GM12878 (cell line): ENCODE results near the gene PSAP. TPM values are rescaled to one million over a fixed set of nuclear protein-coding genes. Genes with fewer than 3 reads are reported as not detected.

Source experiments
- ATAC-seq: fragments of 200-7000 bp; cut with Tn5 transposase; 3 replicates; pipeline ENCODE4 v1.9.1; 2020; ENCODE audit warnings: mild to moderate bottlenecking, moderate library complexity
- BruUV-seq: library from RNA; stranded (reverse); fragments of 400-500 nt; replicated peaks from 2 replicates; lab custom pipeline; 2021; lab: Mats Ljungman, UMichigan
- CTCF ChIA-PET: fragments of 300-600 bp; sonication (Branson Sonifier 250); formaldehyde crosslinking; extraction: SDS; loops from one replicate; lab custom pipeline; 2021; ENCODE audit warnings: inconsistent platforms; lab: Yijun Ruan, JAX
- POLR2A ChIA-PET: fragments of 350-600 bp; formaldehyde crosslinking; extraction: SDS; loops from one replicate; lab custom pipeline; 2021; ENCODE audit warnings: inconsistent platforms; lab: Charles Lee
- RAD21 ChIA-PET: fragments of 300-600 bp; sonication (Branson Sonifier 250); formaldehyde crosslinking; loops from one replicate; lab custom pipeline; 2023; ENCODE audit warnings: antibody characterized with exemption; ENCODE audit not compliant: unreplicated experiment; lab: Charles Lee
- SMC1A ChIA-PET: fragments of 300-600 bp; sonication (Branson Sonifier 250); formaldehyde crosslinking; loops from one replicate; lab custom pipeline; 2023; ENCODE audit not compliant: unreplicated experiment, uncharacterized antibody; lab: Charles Lee
- DNase-seq: peaks from one replicate; pipeline ENCODE4 v3.0.0-alpha.2; 2011; ENCODE audit warnings: low read depth, low spot score
- FAIRE-seq: peaks from 3 replicates; lab custom pipeline; 2011; peaks lifted over from hg19 to GRCh38; lab: Jason Lieb, UNC
- H2AFZ ChIP-seq: 2 replicates; pipeline ENCODE4 v1.6.0; 2011; ENCODE audit warnings: low read depth, low read length, control low read depth; ENCODE audit not compliant: control insufficient read depth
- H3K27ac ChIP-seq: 2 replicates; pipeline ENCODE4 v1.5.1; 2011; ENCODE audit warnings: control low read depth; ENCODE audit not compliant: control insufficient read depth, insufficient read depth
- H3K27me3 ChIP-seq, 2 experiments: replicated peaks in 1 of 2; 2 replicates each; pipeline versions ENCODE4 v1.6.0 to v1.6.1; 2011; ENCODE audit warnings: low read length in 1 of 2; ENCODE audit not compliant: control insufficient read depth in 2 of 2, insufficient read depth in 2 of 2
- H3K36me3 ChIP-seq, 2 experiments: 2 replicates each; pipeline ENCODE4 v1.5.1; 2011; ENCODE audit warnings: low read length in 1 of 2; ENCODE audit not compliant: control insufficient read depth in 2 of 2, insufficient read depth in 2 of 2
- H3K4me1 ChIP-seq: 2 replicates; pipeline ENCODE4 v1.6.1; 2011; ENCODE audit warnings: mild to moderate bottlenecking, low read length, moderate library complexity, mixed read lengths; ENCODE audit not compliant: control insufficient read depth, insufficient read depth
- H3K4me2 ChIP-seq: 2 replicates; pipeline ENCODE4 v1.6.0; 2011; ENCODE audit warnings: control low read depth; ENCODE audit not compliant: control insufficient read depth, insufficient read depth
- H3K4me3 ChIP-seq: fragments of 200-600 bp; sonication (generic); 2 replicates; pipeline ENCODE4 v1.5.1; 2016
- H3K79me2 ChIP-seq: 2 replicates; pipeline ENCODE4 v1.6.0; 2011; ENCODE audit warnings: low read length; ENCODE audit not compliant: control insufficient read depth, insufficient read depth
- H3K9ac ChIP-seq: 2 replicates; pipeline ENCODE4 v1.8.0; 2011; ENCODE audit warnings: low read length, control low read depth, mixed read lengths; ENCODE audit not compliant: control insufficient read depth, insufficient read depth
- H3K9me3 ChIP-seq: replicated peaks from 3 replicates; pipeline ENCODE4 v1.5.1; 2011; ENCODE audit warnings: mild to moderate bottlenecking, low read length; ENCODE audit not compliant: control insufficient read depth, insufficient read depth
- H4K20me1 ChIP-seq: 2 replicates; pipeline ENCODE4 v1.6.0; 2011; ENCODE audit not compliant: control insufficient read depth, insufficient read depth
- CBX3 ChIP-seq: fragments of 200-600 bp; sonication (generic); IDR thresholded peaks from 2 replicates; pipeline ENCODE4 v1.6.1; 2016; ENCODE audit warnings: low read depth, borderline replicate concordance
- CTCF ChIP-seq, 3 experiments: IDR thresholded peaks in 2 of 3; conservative IDR thresholded peaks in 1 of 3; 2 replicates each; pipeline ENCODE4 v1.5.1; 2011; ENCODE audit warnings: low read depth in 3 of 3, low read length in 3 of 3, mild to moderate bottlenecking in 3 of 3, control low read depth in 2 of 3, moderate library complexity in 2 of 3, inconsistent platforms in 1 of 3, mixed read lengths in 1 of 3; ENCODE audit not compliant: control insufficient read depth in 2 of 3, insufficient read depth in 1 of 3; ENCODE audit errors: extremely low read depth in 1 of 3
- EED ChIP-seq: sonication (generic); IDR thresholded peaks from 2 replicates; pipeline ENCODE4 v1.6.1; 2016; ENCODE audit warnings: antibody characterized with exemption, low read depth
- FOS ChIP-seq: IDR thresholded peaks from 3 replicates; pipeline ENCODE4 v1.6.1; 2011; ENCODE audit warnings: borderline replicate concordance; ENCODE audit not compliant: insufficient read length; ENCODE audit errors: extremely low read depth
- RAD21 ChIP-seq: IDR thresholded peaks from 2 replicates; pipeline ENCODE4 v1.6.1; 2011; ENCODE audit warnings: mild to moderate bottlenecking, low read depth, low read length, moderate library complexity; ENCODE audit not compliant: insufficient read depth
- ZZZ3 ChIP-seq: IDR thresholded peaks from 2 replicates; pipeline ENCODE4 v1.6.1; 2011; ENCODE audit warnings: low read depth; ENCODE audit not compliant: control insufficient read depth, insufficient read length
- WGBS: methylation state at CpG from one replicate; pipeline ENCODE4 v1.1.6; 2016; ENCODE audit warnings: low lambda C conversion rate; ENCODE audit not compliant: insufficient replicate concordance, insufficient coverage; ENCODE audit errors: missing lambda C conversion rate; 5-methylcytosine and 5-hydroxymethylcytosine counted together
- in situ Hi-C: fragments of 300-500 bp; cut with MboI; formaldehyde crosslinking; loops from 9 replicates; pipeline ENCODE4 v1.14.3; 2018; ENCODE audit warnings: mixed read lengths
- intact Hi-C: fragments of 100-400 bp; cut with micrococcal nuclease; formaldehyde crosslinking; loops from one replicate; pipeline ENCODE4 v1.14.2; 2022; ENCODE audit not compliant: unreplicated experiment
- polyA plus RNA-seq, 11 experiments: library from polyadenylated mRNA; depleted of rRNA in 4 of 11; unstranded in 6 of 11; stranded (reverse) in 5 of 11; fragments of >200 nt; fragmentation: Nextera tagmentation in 4 of 11; fragmentation: Illumina TruSeq in 1 of 11; extraction: Ambion mirVana in 4 of 11; extraction: Trizol in 1 of 11; gene quantifications; 1 replicate in 1 of 11; 2 replicates in 10 of 11; pipeline versions ENCODE4 v1.2.1 to v1.2.3, GENCODE V29; 2011 to 2016; ENCODE audit warnings: inconsistent platforms in 2 of 11, missing spikeins in 2 of 11, low read depth in 1 of 11
- total RNA-seq, 4 experiments: library from RNA; depleted of rRNA in 3 of 4; stranded (reverse); fragments of >200 nt in 3 of 4; fragmentation: Illumina TruSeq in 1 of 4; extraction: Trizol in 1 of 4; gene quantifications; 2 replicates each; pipeline versions ENCODE4 v1.2.1 to v1.2.3, GENCODE V29; 2013 to 2021

The PSAP gene
- total and polyA plus RNA-seq, 10 of the 15 experiments (the other 5 are each of a cell fraction or from before 2014, with no cell fraction given), result 178 to 336 (median 286) TPM

GRCh38 chr10:71827852-71828251 is 23.2 kb downstream of the PSAP start:
- TF ChIP-seq EED (no peak), CBX3 (no peak), ZZZ3 (no peak)
- ChIA-PET RAD21 (no interaction called here), POLR2A (no interaction called here), CTCF (interaction anchor here (1.7 kb wide), 1 partner anchor 69 kb away, joined by 4 read pairs; no protein-coding TSS in a partner anchor), SMC1A (interaction anchor here (0.7 kb wide), 1 partner anchor 161 kb away, joined by 5 read pairs; no protein-coding TSS in a partner anchor)
- H3K27ac ChIP-seq, result no peak overlapping the region
- no peaks in the 10 kb centered on the region; the same call in 2 of the 3 replicates for H3K9me3 ChIP-seq
- intact Hi-C loops, result no loop called here
- no peak for ATAC-seq
- no peak for DNase-seq
- H3K79me2 ChIP-seq, result peaks cover 5% of the 10 kb centered on the region
- H3K9ac ChIP-seq, result no peak overlapping the region
- no peak overlapping the region for H3K4me2 ChIP-seq
- WGBS, result 72% methylated on average over 6 of the region's 6 CpGs
- no peak overlapping the region for H2AFZ ChIP-seq
- in situ Hi-C loops, result no loop called here
- BruUV-seq, result no TSS peak
- H3K4me3 ChIP-seq, result no peak overlapping the region
- no peaks in the 10 kb centered on the region for H4K20me1 ChIP-seq
- no peaks in the 10 kb centered on the region; the same call in 1 of the 2 replicates for H3K4me1 ChIP-seq
- no peak for FAIRE-seq
- no peaks in the 10 kb centered on the region for H3K27me3 ChIP-seq
- peaks cover 38 to 73% of the 10 kb centered on the region in 2 experiments for H3K36me3 ChIP-seq

GRCh38 chr10:71825217-71825616 is 25.8 kb downstream of the PSAP start:
- no peak overlapping the region for H3K4me3 ChIP-seq
- ChIA-PET CTCF (interaction anchor here (0.5 to 1.2 kb wide), 3 partner anchors 71 to 217 kb away, joined by 3 to 8 read pairs (median 3); no protein-coding TSS in a partner anchor), POLR2A (no interaction called here), SMC1A (interaction anchor here (1.1 to 3.1 kb wide), 2 partner anchors 19 to 71 kb away, joined by 3 to 17 read pairs; no protein-coding TSS in a partner anchor), RAD21 (interaction anchor here (2.1 kb wide), 1 partner anchor 71 kb away, joined by 7 read pairs; no protein-coding TSS in a partner anchor)
- no peak overlapping the region for H2AFZ ChIP-seq
- no peak overlapping the region for H3K4me2 ChIP-seq
- H3K36me3 ChIP-seq, result peaks cover 38 to 68% of the 10 kb centered on the region in 2 experiments
- H3K27me3 ChIP-seq, result no peaks in the 10 kb centered on the region
- H3K27ac ChIP-seq, result no peak overlapping the region
- intact Hi-C loops (no loop called here), in situ Hi-C loops (no loop called here)
- H3K79me2 ChIP-seq, result no peaks in the 10 kb centered on the region
- BruUV-seq, result no TSS peak
- no peaks in the 10 kb centered on the region; the same call in 2 of the 3 replicates for H3K9me3 ChIP-seq
- no peaks in the 10 kb centered on the region for H3K4me1 ChIP-seq
- WGBS, result 87% methylated on average over 11 of the region's 11 CpGs
- H3K9ac ChIP-seq, result no peak overlapping the region
- no peaks in the 10 kb centered on the region for H4K20me1 ChIP-seq
- FAIRE-seq (no peak), ATAC-seq (no peak), DNase-seq (no peak)
- 0 out of 2 replicates have a peak, but pooled peaks have one; percentile 6 for TF ChIP-seq RAD21
- TF ChIP-seq FOS, result no peak
- TF ChIP-seq CTCF (IDR thresholded peaks at IDR 0.05 in 2 of 3, conservative IDR thresholded peaks at IDR 0.05 in 1 of 3; ENCODE audit: control insufficient read depth in 2 of 3, extremely low read depth in 1 of 3, insufficient read depth in 1 of 3, low read depth in 3 of 3, low read length in 3 of 3), result 0 out of 6 replicates have a peak, but pooled peaks of 1 of the 3 experiments have one; percentile 6
